Activated CD4-positive, CD25-positive, alpha-beta regulatory T cell treated with anti-CD3 and anti-CD28 coated beads, Interleukin-2, amount 50 U/mL, for 72 hours (primary cell): ENCODE measurements around the gene SIRT3.

Experiments
- DNase-seq: peaks from one replicate; pipeline ENCODE4 v3.0.0; 2021

SIRT3 gene

DNA sequence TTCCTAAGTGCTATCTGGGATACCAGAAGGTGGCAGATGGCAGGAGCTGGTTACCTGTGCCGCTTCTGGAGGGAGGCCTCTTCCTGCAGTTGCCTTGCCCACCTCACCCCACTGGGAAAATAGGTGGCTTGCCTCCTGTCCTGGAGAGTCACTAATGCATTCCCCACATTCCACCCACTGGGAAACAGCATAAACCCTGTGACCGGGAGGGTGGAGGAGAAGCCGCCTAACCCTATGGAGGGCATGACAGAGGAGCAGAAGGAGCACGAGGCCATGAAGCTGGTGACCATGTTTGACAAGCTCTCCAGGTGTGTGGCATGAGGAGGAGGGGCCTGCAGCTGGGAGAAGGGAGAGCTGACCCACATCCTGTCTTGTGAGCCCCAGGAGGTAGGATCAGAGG lies 23.0 kb downstream of the SIRT3 start:
- no peak for DNase-seq

- DNase-seq: no peak
Measured at GRCh38 chr11:212150-213100, 23.7 kb downstream of the SIRT3 start.

- DNase-seq: no peak
Measured at GRCh38 chr11:211741-212140, 24.4 kb downstream of the SIRT3 start.

- DNase-seq: no peak
Measured at GRCh38 chr11:211295-211694, 24.8 kb downstream of the SIRT3 start.

- no peak for DNase-seq
Measured at GRCh38 chr11:210803-211180, 25.4 kb downstream of the SIRT3 start.

DNA sequence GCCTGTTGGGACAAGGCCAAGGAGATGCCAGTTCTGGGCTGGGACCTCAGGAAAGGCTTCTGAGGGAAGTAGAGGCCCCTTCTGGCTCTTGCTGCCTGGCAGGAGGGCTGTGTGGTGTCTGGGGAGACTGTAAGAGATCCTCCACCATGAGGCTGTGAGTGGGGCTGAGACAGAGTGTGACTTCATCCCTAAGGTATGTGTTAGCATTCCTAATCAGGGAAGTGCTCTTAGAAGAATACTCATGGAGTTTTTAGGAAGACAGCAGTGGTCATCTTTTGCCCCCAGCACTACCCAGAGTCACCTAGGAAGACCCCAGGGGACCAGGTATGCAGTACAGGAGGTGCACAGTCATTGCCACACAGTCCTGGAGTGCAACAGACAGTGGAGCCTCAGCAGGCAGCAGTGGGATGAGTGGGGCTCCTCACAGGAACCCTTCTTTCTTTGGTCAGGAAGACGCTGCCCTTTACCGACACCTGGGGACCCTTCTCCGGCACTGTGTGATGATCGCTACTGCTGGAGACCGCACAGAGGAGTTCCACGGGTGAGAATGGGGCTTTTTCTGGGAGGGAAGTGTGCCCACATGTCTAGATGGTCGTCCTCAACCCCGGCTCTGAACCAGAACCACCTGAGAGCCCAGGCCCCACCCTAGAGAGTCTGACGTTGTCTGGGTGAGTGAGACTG lies 25.9 kb downstream of the SIRT3 start:
- DNase-seq: no peak

- DNase-seq: no peak
Measured at GRCh38 chr11:209275-210121, 26.6 kb downstream of the SIRT3 start.

GRCh38 chr11:208917-209260 lies 27.3 kb downstream of the SIRT3 start:
- DNase-seq: no peak

- peak; percentile 84 for DNase-seq
Measured at GRCh38 chr11:208181-208916, 27.8 kb downstream of the SIRT3 start.

GRCh38 chr11:207863-208180 lies 28.3 kb downstream of the SIRT3 start:
- no peak for DNase-seq

GRCh38 chr11:207208-207862 lies 28.8 kb downstream of the SIRT3 start, which contains the start of the genes BET1L and RIC8A:
Gene BET1L (minus strand): TSS chr11:207399. CDS start chr11:207321, 78 bp downstream.
Gene RIC8A (plus strand): TSS chr11:207708. CDS start chr11:208855, 1,147 bp downstream.
- peak; percentile 94 for DNase-seq

- no peak for DNase-seq
Measured at GRCh38 chr11:206526-207207, 29.5 kb downstream of the SIRT3 start.

DNA sequence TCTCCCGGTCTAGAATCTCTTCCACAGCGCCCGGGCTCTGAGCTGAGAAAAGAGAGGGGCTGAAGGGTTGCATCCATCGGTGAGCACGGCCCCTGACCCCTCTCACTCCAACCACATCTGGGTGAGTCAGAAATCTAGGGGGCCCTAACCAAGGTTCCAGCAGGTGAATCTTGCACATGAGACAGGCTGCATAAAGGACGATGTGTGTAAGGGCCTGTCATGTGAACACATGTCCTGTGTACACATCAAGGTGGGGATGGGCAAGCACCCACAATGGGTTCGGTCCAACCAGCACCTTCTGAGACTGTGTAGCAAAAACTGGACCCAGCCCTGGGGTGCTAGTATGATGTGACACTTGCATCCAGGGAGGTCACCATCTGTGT lies 30.1 kb downstream of the SIRT3 start:
- no peak for DNase-seq

DNA sequence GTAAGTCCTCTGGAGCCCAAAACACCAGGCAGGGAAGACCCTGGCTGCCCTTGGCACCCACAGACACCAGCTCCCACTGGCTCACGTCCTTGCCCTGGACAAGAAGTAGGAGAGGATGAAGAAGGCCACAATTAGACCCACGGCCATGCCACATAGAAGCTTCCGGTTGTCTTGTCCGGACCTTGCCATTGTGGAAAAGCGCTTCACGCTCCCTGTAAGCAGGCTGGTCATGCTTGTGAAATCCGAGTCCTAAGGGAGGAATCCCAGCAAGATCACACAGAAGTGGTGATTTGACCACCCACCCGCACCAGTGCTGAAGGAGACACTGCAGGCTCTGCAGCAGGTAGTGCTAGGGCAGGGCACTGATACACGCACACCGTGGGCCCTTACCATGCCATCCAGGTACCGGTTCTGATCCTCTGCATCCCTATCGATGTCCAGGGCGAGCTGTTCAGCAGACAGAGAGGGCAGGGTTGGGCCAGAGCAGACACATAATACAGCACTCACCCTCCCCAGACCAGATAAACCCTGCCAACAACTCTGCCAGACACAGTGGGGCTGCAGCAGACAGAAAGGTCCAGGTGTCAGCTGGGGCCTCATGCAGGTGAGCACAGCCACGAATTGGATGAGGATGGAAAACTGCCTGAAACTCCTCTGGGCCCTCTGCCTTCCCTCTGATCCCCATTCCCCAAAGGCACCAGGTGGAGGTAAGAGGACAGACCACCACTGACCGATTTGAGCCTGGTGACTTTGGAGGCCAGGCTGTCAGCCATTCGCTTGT lies 30.7 kb downstream of the SIRT3 start:
- no peak for DNase-seq

- DNase-seq: peak; percentile 21
Measured at GRCh38 chr11:204587-205109, 31.5 kb downstream of the SIRT3 start.

DNA sequence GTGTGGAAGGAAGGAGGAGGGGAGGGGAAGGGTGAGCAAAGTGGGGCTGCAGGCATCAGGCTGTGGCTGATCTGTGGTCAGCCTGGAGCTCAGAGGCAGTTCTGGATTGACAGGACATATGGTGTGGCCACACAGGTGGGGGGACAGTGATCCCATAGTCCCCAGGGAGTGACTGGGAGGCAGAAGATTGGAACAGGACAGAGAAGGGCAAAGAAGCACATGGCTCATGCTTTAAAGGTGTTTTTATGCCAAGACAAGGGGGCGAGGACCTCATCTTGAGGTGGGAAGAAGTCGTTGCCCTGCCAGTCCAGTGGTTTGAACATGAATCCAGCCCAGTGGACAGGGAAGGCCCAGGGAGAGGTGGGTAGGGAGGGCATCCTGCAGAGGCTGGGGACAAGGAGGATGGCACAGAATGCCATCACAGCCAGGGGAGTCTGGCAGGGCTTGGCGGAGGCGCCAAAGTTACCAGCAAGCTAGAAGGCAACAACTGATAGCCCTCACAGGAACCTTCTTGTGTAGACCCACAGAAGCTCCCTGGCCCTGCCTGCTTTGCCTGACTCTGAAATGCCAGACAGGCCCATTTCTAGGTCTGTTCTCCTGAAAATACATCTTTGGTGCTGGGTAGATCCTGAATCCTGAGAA lies 32.1 kb downstream of the SIRT3 start:
- DNase-seq: no peak

DNA sequence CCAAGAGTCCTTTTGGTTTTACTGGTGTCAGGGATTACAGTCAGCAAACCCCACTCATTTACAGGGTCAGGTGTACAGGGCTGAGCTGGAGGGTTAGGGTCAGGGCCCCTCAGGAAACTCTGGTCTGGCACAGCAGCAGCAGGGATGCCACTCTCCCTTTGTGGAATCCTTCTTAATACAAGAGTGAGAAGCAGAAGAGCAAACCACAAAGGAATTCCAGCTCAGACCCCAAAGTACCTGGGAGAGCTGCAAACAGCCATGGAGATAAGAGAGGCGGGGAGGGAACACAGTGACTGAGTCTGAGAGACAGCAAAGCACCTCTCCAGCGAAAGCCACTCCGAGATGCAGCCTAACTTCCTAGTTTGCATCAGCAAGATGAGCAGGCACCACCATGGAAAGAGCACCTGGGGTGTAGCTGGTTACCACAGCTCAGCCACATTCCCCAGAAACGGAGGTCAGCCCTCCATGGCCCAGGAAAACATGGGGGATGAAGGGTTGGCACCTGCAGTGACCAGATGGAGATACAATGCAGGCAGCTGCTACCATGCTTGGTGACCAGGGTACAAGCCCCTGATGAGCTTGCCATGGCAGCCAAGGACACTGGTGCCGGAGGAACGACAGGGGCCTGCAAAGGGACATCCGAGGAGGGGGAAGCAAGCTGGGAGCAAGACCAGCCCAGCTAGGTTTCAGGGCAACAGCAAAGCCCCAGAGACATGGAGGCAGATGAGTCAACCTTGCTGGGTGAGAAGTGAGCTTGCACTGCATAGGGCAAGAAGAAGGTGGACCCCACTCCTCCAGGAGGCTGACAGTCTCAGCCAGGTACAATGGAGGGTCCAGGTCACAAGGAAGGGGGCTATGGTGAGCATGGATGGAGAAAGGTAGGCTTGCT lies 32.8 kb downstream of the SIRT3 start:
- no peak for DNase-seq

DNA sequence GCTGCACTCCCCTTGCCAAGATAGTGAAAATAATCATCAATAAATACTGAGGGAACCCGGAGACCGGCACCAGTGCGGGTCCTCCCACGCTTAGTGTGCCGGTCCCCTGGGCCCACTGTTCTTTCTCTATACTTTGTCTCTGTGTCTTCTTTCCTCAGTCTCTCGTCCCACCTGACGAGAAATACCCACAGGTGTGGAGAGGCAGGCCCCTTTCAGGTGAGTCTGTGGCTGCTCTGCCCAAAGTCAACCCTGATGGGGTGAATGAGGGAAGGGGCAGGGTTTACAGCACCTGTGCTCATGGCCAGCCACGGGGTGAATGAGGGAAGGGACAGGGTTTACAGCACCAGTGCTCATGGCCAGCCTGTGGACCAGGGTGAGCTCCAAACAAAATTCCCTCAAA lies 33.7 kb downstream of the SIRT3 start:
- peak; percentile 25 for DNase-seq

DNA sequence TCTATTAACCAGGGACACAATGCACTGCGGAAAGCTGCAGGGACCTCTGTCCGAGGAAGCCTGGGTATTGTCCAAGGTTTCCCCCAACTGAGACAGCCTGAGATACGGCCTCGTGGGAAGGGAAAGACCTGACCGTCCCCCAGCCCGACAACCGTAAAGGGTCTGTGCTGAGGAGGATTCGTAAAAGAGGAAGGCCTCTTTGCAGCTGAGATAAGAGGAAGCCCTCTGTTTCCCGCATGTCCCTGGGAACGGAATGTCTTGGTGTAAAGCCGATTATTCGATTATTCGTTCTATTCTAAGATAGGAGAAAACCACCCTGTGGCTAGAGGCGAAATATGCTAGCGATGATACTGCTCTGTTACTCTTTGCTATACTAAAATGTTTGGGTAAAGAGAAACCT lies 34.2 kb downstream of the SIRT3 start:
- DNase-seq: peak; percentile 22
